Stimulated activated CD4-positive, alpha-beta T cell treated with anti-CD3 and anti-CD28 coated beads, Interleukin-4, amount 100 ng/mL, for 4 hours (primary cell): Measurements from ENCODE around the gene KRR1.
"Not testable (repeated sequence)": the region's sequence is repeated elsewhere in the genome, so short reads cannot be mapped to it uniquely, and the experiment has no call there.

Source experiments
- DNase-seq, 2 experiments: peaks; one replicate each; pipeline ENCODE4 v3.0.0-alpha.2; 2020

KRR1 gene

DNA sequence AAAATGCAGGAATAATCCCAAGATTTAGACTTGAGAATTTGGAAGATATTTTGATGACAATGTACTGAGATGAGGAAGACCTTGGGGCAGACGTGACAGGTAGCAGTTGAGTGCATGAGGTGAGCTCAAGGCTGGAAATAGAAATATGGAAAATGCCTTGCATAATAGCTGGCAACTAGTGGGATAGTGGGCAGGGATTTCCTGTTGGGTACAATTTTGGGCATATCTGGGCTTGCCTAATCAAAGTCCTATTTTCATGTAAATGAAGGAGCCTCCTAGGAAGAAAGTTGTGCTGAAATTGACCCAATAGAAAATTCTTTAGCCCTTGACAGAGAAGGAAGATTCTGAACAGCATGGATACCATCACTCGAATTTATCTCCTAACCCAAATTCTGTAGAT lies 37.3 kb downstream of the KRR1 start:
- DNase-seq = no peak

DNA sequence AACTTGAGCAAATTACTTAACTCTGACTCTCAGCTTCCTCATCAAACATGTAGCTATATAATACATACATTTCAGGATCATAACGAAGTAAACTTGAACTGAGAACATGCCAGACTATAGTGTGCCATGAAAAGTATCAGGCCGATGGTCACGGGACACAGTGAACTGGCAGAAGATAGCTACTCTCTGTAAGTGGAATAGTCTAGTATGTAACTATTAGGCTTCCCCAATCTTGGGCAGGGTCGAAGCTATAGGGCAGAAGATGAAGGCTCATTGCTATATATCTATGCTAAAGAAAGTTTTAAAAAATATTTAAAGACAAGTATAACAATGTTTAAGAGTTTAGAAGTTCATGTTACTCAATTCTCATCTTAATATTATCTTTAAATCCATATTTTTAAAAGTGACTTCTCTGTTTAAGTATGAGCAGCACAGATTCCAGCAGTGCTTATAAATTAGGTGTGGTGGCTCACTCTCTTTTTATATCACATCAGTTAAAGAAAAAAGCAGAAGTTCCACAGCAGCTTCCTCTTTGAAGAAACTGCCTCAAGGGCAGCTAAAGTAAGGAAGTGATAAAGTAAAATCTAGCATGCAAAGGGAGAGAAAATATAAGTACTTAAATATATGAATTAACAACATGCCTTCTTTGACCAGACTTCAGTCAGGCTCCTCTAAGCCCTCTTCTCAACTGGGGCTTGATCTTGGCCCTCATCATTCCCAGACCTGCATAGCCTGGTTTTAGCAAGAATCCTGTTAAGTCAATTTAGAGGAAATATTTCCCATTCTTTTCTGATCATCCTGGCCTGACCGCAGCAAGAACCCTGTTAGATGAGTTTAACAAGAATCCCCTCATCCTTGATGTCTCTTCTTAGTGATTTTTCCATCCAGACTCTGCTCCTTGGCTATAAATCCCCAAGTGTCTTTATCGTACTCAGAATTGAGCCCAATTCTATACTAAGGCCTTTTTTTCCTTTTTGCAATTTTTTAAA lies 39.2 kb downstream of the KRR1 start:
- DNase-seq = no peak

DNA sequence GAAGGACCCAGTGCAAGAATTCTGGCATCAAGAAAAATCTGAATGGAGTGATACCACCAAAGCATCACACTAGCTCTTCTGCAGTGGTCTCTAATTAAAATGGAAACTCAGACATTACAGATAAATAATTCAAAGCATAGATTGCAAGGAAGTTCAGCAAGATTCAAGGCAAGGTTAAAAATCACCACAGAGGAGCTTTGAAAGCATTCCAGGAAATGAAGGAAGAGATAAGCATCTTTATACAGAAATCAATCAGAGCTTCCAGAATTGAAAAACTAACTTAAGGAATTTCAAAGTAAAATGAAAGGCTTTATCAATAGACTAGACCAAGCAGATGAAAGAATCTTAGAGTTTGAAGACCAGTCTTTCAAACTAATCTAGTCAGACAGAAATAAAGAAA lies 51.2 kb downstream of the KRR1 start:
- DNase-seq = no peak

DNA sequence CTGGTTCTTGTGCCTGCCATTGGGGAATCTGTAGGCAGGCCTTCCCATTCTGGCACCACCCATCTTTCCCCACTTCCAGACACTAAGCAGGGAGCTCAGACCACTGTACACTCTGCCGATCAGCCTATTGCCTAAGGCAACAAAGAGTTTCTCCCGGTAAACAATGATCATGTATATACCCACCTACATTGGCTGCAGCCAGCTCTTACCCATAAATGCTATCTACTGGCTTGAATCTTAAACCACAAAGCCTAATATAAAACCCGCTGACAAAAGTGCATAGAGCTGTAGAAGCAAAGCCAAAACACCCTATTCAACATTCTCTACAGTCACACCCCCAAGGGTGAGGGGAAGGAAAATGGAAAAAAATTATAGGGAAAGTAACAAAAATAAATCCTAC lies 51.7 kb downstream of the KRR1 start:
- no peak for DNase-seq

DNA sequence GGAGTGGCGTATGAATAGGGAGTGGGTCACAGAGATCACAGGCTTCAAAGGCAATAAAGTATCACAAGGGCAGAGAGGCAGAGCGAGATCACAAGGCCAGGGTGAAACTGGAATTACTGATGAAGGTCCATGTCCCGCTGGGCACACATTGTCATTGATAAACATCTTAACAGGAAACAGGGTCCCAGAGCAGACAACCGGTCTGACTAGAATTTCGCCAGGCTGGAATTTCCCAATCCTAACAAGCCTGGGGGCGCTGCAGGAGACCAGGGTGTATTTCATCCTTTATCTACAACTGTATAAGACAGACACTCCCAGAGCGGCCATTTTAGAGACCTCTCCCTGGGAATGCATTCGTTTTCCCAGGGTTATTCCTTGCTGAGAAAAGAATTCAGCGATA lies 53.5 kb downstream of the KRR1 start:
- not testable (repeated sequence) for DNase-seq

DNA sequence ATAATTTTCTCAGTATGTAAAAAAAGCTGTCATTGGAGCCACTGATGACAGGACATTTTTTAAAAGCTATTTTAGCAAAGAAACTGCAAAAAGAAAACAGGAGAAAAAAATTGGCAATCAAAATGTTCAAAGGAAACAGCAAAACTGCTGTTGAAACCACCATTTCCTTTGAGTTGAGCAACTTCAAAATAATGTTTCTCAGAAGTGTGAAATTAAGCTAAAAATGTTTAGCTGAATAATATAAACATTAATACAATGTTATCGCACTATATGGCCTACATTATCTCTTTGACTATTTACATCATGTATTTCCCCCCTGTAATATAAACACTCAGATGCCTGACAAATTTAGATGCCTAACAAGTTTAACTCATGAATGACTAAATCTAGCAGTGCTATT lies 54.2 kb downstream of the KRR1 start:
- DNase-seq = no peak

DNA sequence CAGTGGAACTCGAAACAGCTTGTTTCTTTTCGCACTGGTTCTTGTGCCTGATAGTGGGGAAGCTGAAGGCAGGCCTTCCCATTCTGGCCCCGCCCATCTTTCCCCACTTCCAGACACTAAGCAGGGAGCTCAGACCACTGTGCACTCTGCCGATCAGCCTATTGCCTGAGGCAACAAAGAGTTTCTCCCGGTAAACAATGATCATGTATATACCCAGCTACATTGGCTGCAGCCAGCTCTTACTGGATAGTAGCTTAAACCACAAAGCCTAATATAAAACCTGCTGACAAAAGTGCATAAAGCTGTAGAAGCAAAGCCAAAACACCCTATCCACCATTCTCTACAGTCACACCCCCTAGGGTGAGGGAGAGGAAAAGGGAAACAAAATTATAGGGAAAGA lies 55.6 kb downstream of the KRR1 start:
- DNase-seq = no peak

DNA sequence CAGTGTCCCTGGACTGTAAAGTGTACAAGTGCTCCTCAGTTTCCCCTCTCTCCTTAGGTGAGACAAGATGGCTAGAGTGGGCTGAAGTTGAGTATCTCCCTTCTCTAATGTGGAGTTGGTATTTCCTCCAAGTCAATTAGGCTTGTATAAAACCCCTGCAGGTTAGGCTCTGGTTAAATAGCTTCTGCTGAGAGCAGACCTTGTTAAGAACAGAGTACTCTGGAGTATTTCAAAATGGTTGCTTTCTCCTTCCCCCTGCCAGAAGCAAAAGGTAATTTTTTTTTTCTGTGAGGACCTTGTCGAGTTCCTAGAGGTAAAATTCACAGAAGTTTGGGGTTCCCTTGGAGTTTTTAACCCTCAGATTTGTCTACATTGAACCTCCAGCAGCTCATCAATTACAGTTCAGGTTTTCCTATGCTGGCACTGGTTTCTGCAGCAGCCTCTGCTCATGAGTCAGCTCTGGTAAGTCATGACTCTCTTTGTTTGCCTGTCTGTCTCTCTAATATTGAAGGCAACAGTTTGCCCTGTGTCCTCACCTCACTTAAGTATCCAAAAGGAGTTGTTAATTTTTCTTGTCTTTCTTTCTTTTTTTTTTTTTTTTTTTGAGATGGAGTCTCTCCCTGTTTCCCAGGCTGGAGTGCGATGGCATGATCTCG lies 58.6 kb downstream of the KRR1 start:
- no peak for DNase-seq

DNA sequence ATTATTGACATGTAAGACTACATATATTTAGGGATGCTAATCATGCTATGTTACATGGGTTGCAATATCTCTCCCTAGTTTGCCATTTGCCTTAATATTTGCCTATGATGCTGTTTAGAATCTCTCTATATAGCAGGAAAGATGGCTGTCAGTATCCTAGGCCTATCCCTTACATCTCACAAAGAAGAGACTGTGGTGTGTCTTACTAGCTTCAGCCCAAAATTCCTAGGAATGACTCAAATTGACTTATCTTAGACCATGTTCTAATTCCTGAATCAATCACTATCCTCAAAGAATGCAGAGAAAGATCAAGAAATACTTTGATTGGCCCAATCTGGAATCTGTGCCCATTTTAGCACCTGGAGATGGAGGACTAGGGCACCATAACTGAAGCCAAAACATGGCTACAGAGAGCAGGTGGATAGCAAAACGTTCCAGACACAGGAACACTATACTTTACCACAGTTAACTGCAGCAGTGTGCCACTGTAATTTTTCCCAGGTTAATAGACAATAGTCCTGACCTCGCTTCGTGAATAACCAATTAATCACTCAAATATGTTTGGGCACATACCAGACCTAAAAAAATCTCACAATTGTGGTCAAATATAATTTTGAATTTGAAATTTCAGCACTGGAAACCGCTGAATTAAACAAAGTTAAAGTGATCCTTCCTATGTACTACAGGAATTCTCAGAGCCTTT lies 63.6 kb downstream of the KRR1 start:
- DNase-seq = no peak

DNA sequence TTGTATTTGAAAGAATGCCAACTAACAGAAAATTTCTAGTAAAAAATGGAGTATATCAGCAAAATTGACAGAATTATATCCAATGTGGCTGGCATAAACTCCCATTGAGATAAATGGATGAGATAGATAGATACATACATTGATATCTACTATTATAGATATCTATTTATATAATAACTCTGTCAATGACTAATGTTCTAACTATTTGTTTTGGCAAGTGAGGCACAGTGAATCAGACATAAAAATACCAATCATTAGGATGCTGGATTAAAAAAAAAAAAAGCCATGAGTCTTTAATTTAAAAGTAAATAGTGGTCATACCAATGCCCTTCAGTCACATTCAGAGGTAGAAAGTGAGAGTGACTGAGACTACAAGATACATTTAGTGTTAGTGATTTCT lies 64.6 kb downstream of the KRR1 start:
- DNase-seq = no peak

DNA sequence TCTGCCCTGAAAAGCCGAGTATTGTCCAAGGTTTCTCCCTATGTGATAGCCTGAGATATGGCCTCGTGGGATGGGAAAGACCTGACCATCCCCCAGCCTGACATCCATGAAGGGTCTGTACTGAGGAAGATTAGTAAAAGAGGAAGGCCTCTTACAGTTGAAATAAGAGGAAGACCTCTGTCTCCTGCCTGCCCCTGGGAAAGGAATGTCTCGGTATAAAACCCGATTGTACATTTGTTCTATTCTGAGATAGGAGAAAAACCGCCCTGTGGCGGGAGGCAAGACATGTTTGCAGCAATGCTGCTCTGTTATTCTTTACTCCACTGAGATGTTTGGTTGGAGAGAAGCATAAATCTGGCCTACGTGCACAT lies 66.3 kb downstream of the KRR1 start:
- not testable (repeated sequence) for DNase-seq

DNA sequence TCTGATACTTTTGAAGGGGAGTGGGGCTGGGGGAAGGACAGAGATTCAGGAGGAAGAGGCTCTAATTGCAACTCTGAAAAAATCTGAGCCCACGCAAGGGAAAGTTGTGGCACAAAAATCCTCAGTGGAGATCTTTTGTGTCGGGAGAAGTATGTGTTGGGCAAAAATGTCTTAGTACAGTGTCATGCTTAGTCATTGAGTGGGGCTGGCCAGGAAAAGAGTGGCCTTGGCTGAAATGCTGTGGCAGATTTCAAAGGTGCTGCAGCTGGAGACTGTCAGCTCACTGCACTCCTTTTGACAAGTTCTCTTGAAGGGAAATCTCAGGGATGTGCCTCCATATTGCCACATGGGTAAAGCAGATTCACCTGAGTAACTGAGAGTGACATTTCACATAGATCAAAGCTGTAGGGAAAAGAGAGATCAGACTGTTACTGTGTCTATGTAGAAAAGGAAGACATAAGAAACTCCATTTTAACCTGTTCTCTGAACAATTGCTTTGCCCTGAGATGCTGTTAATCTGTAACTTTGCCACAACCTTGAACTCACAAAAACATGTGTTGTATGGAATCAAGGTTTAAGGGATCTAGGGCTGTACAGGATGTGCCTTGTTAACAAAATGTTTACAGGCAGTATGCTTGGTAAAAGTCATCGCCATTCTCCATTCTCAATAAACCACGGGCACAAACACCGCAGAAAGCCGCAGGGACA lies 66.8 kb downstream of the KRR1 start:
- no peak for DNase-seq

DNA sequence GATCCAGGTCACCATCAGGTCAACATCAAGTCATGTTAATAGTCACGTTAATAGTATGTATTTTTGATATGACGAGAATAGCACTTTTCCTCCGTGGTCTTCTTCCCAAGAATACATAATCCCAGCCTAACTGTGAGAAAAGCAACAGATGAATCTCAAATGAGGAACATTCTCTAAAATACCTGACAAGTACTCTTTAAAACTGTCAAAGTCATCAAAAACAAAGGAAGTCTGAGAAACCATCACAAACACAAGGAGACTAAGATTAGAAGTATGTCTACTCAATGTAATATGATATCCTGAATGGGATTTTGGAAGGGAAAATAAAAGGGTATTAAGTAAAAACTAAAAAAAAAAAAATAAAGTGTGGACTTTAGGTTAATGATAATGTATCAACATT lies 67.7 kb downstream of the KRR1 start:
- DNase-seq = no peak

DNA sequence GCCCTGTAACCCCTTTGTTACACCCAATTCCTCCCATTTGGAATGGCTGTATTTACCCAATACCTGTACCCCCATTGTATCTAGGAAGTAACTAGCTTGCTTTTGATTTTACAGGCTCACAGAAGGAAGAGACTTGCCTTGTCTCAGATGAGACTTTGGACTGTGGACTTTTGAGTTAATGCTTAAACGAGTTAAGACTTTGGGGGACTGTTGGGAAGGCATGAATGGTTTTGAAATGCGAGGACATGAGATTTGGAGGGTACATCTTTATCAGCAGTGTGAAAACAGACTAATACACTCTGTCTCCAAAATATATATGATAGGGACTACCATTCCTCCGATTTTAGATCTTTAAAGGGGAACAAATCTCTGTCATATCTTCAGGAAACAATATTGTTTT lies 69.0 kb downstream of the KRR1 start:
- DNase-seq = not testable (repeated sequence)

DNA sequence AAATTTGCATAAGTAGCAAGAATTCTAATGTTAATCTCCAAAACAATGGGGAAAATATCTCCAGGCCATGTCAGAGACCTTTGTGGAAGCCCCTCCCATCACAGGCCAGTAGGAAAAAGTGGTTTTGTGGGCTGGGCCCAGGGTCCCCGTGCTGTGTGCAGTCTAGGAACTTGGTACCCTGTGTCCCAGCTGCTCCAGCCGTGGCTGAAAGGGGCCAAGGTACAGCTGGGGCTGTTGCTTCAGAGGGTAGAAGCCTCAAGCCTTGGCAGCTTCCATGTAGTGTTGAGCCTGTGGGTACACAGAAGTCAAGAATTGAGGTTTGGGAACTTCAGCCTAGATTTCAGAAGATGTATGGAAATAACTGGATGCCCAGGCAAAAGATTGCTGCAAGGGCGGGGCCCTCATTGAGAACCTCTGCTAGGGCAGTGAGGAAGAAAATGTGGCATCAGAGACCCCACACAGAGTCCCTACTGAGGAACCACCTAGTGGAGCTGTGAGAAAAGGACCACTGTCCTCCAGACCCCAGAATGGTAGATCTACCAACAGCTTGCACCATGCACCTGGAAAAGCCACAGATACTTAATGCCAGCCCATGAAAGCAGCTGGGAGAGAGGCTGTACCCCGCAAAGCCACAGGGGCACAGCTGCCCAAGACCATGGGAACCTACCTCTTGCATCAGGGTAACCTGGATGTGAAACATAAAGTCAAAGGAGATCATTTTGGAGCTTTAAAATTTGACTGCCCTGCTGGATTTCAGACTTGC lies 69.5 kb downstream of the KRR1 start:
- not testable (repeated sequence) for DNase-seq
